Hindlimb muscle (tissue), 1 donor: Measurements from ENCODE around the gene KLHL29. TPM values are rescaled to one million over a fixed set of nuclear protein-coding genes. Genes with fewer than 3 reads are reported as not detected.

Experiments used
- DNase-seq: peaks from one replicate; pipeline ENCODE4 v3.0.0-alpha.2; 2013
- polyA plus RNA-seq: library from polyadenylated mRNA; unstranded; fragments of 120-200 nt; gene quantifications from one replicate; pipeline ENCODE4 v1.2.1, GENCODE V29; 2013; ENCODE audit not compliant: insufficient read length

The KLHL29 gene
- polyA plus RNA-seq, 1 donor = 7.6 TPM

GRCh38 chr2:23478087-23478932 lies 93.3 kb downstream of the KLHL29 start:
- no peak for DNase-seq

DNA sequence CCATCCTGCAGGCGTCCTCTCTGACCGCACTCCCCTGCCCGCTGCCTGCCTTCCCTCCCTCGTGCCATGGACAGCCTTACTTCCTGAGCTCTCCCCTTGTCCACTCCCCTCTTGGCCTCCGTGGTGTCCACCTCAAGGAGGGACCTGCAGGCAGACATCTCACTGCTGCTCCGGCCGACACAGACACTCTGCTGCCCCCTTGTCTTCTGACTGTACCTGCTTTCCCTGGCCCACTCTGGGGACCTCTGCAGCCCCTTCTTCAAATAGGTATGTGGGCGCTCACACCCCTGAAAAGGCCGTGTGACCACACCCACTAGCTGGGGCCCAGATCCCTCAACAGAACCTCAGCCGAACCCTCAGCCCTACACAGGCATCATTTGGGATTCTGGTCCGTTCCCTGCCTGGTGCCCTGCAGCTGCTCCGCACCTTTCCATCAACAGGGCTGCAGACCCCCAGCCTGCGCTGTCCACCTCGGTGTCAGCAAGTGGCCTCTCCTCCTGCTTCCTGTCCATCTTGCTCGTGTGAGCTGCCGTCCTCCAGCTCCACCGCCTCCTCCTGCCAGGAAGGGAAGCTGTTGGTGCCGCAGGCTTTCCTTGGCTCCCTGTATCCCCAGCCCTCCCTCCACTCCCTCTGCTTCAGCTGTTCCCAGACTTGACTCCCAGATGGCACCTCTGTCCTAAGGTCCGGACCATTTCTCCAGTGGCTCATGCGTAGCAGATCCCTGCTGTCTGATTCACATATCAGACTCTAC lies 94.1 kb downstream of the KLHL29 start:
- no peak for DNase-seq

DNA sequence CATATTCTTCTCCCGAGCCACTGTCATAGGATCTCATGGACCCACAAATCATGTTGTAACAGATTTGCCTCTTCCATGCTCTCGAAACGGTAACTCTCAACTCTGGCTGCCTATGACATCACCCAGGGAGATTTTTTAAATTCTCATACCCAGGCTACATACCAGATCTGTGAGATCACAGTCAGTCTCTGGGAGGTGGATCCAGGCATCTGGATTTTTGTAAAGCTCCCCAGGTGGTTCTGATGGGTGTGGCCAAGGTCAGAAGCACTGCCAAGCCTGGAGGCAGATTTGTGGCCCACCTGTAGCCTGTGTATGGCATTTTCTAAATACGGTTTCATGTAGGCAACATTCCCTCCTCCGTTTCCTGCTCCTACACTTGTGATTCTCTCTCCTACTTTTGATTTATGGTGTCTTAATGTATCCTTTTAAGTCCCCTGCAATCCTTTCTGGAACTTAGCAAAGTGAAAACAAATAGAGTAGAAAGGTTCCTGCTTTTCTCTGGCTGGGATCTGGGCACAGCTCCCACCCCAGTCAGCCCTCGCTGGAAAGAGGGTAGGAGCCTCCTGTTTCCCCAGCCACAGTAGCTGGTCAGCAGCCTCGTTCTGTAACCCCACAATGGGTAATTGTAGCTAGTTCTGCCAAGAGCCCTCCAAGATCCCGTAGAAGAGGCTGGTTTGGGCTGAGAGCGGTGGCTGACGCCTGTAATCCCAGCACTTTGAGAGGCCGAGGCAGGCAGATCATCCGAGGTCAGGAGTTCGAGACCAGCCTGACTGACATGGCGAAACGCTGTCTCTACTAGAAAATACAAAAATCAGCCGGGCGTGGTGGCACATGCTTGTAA lies 96.2 kb downstream of the KLHL29 start:
- DNase-seq = no peak

DNA sequence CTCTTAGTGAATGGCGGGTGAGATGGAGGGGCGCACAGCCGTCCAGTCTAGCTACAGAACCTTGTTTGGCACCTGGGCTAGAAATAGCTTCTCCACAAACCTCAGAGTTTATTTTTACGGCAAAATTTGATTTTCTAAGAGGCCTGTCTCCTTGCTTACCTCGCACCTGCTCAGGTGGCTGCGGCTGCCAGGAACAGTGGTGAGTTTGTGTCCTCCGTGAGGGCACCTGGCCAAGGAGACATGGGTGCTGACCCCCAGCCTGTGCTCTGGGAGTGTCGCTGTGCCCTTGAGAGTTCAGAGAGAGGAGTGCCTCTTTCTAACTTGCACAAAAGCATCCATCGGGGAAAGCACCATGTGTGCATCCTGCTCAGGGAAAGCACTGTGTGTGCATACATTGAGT lies 97.2 kb downstream of the KLHL29 start:
- no peak for DNase-seq

GRCh38 chr2:23482607-23483006 lies 97.6 kb downstream of the KLHL29 start:
- no peak for DNase-seq

DNA sequence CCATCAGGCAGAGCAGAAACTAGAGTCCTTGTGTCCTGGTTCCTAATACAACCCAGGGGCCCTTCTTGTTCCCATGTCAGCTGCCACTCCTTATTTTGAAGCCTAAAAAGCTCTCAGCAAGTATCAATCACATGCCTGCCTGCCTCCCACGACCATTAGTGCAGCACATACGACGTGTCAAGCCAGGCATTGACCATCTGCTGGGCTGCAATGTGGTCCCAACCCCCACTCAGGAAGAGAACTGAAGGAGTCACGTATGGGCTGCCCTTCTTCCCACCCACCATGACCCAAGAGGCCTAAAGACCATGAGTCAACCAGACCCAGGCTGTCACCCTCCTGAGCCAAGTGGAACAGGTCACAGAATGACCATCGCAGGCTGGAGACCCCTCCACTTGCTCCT lies 98.8 kb downstream of the KLHL29 start:
- DNase-seq = no peak

DNA sequence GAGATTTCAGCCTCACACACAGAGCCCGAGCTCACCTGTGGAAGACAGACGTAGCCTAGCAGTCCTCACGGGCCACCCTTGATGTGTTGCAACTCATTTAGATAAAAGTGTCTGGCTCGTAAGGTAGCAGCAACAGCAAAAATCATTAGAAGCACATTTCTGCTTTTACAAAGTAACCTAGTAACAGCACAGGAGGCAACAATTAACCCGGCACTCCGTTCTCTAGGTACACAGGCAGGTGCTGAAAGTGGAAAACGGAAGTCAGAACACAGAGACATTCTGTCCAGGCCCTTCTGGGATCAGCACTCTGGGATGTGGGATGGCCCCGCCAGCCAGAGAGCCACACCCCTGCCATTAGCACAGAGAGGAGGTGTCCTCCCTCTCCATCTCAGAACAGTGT lies 99.3 kb downstream of the KLHL29 start:
- no peak for DNase-seq

DNA sequence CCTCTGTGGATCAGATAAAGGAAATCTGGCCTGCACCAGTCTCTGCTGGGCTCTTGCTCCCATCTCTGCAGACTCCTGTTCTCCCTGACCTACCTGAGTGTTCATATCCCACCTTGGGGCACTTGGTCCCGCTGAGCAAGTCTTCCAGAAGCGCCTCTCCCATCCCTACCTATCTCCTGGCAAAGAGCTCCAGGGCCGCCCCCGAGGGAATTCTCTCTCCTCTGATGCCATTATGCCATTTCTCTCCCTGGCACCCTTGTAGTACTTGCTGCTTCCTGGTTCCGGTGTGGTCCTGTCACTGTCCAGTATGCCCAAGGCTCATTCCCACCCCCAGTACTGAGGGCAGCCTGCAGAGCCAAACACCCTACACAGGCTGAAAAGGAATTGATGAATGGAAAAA lies 99.8 kb downstream of the KLHL29 start:
- no peak for DNase-seq

GRCh38 chr2:23485261-23485660 lies 100.3 kb downstream of the KLHL29 start:
- DNase-seq = no peak

DNA sequence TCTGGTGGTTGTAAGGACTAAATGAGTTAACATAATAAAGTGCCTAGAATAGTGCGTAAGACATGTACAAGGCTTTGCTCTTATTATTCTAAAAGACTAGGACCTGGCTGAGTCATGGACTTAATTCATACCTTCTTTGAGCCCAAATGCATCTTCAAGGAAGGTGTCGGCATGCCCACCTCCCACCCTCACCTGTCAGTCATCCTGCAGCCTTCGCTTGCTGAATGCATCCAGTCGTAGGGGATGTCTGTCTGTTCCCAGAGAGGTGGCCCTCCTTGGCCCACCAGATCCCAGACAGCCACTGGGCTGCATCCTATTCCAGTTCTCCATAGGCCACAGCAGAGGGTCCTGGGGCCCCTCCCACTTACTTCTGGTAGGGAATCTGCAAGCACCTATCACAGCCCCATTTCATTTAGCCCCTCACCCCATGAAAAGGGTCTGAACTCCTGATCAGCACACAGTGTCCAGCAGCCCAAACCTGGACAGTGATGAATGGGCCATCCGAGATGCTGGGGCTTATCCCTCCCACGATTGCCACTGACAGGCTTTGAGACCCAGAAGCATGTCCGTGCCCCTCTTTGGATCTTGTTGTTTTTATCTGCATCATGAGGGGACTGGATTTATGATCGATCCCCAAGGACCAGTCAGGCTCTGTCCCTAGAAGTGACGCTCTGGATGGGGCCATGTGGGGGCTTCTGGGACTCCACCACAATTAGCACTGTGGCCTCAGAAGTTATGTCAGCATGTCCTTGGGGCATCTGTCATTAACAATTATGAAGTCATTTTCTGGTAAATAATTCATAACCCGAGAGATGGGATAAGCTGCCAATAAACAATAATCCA lies 101.1 kb downstream of the KLHL29 start:
- no peak for DNase-seq

- no peak for DNase-seq
Observed at GRCh38 chr2:23486684-23487075, 101.7 kb downstream of the KLHL29 start.

DNA sequence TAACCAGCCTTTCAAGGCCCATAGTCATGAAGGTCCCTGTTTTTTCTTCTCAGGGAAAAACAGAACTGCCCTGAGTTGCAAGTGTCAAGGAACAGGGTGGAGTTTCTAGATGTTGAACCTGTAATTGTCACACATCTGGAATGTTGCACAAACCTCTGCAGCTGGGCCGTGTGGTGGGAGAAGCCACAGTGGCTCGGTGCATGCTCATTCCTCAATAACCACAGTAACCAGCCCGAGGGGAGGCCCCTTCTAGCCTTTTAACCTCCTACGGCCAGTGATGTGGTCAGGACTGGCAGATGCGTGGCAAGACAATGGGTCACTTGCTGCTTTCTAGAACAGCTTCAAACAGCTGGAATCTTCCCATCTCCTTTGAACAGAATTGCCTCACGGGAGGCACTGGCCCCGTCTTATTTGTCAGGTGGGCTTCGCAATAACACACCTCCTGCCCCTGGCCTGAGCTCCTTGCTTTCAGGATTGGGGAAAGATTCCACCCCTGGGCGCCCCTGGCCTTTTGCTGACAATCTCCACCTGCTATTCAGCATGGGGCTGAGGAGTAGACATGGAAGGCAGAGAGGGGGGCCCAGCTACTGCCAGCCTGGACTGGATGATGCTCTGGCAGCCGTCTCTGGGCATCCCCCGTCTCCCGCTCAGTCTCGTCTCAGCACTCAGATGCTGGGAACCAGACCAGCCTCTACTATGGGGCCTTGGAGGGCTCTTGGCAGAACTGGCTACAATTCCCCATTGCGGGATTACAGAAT lies 102.9 kb downstream of the KLHL29 start:
- no peak for DNase-seq

DNA sequence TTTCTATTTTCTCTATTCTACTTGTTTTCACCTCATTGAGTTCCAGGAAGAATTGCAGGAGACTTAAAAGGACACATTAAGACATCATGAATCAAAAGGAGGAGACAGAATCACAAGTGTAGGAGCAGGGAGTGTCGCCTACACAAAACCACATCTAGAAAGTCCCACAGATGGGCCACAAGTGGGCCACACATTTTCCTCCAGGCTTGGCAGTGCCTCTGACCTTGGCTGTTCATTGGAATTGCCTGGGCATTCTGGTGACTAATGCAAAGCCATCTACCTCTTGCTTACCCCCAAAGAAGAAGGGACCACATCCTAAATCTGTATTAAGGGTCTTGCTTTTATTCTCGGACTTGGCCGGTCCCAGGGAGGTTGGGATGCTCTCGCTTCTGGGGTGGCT lies 103.6 kb downstream of the KLHL29 start:
- DNase-seq = no peak

GRCh38 chr2:23489471-23490322 lies 104.7 kb downstream of the KLHL29 start:
- DNase-seq = no peak

- DNase-seq = no peak
Observed at GRCh38 chr2:23491591-23492336, 106.8 kb downstream of the KLHL29 start.

DNA sequence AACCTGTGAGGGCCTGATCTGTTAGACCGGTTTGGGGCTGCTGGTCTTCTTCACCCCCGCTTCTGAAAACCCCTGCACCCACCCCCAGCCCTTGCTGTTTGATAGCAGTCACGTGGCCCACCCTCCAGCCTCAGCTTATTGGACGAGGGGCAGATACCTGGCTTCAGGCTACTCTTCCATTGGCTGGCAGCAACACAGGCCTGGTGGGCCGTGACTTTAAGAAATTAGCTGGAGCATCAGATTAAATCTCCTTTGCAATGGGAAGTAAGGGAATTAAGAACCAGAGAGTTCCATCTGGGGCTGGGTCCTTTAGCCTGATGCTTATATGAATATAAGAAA lies 107.3 kb downstream of the KLHL29 start:
- no peak for DNase-seq

DNA sequence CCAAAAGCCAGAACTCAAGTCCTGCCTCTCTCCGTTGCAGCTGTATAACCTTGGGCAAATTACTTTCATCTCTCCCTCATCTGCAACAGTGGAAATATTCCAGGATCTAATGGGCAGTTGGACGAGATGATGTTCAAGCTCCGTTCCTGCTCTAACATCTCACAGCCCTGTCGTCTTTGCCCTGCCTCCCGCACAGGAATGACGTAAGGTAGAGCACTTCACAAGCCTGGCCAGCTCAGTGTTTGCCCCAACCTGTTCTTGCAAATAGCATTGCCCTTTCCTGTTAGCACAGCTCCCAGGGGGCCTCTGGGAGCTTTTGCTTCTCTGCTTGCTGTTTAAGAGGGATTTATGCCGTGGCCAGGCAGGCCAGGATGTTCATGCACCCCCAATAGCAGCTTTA lies 107.9 kb downstream of the KLHL29 start:
- DNase-seq = no peak

DNA sequence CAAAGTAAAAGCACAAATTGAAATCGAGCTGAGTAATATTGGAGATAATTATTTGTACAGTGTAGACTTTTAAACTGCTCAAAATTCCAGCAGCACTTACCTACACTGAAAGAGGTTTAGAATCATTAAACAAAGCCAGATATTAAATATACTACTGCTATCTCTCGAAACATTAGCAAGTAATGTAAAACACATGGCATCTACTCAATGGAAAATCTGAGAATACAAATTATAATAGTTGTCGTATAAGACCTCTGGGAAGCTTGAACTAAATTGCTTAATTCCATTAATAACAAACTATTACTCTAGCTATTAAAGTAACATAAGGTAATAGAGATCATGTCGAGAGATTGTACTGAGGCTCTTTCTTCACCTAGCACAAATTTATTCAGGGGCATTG lies 108.9 kb downstream of the KLHL29 start:
- no peak for DNase-seq

DNA sequence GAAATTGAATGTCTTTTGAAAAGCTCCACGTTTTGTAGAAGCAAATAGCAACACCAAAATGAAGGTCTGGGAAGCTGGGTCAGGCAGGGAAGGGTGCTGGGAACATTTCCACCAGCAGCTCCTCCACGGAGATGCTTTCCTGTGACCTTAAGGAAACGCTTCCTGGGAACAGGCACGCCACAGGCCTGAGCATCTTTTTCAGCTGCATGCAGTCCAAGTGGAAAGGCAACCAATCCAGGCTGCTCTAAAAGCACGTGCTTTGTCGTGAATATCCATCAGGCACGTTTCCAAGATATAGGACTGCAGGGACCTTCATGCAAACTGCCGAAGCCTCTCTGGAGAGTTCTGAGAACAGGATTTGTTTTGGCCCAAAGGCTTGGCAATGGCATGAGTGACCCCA lies 109.3 kb downstream of the KLHL29 start:
- no peak for DNase-seq

DNA sequence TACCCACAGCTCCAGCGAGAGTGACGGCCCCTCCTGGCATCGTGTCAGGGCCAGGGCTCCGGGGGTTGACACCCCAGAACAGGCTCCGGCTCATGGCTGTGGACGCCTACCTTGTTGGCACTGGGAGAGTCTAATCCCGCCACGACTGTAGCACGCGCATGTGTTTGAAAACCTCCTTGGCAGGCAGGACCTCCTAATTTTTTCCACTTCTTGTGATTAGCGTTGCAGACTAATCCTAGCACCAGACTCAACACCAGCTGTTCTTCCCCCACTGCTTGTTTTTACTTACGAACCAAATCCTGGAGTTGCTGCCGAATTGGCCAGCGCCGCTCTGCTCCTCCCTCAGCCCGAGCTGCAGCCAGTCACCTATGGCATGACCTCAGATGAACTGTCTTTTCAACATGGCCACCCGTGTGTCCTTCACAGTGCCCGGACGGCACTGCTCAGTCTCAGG lies 110.7 kb downstream of the KLHL29 start:
- no peak for DNase-seq
